WERI-Rb-1 (cell line): ENCODE measurements around the gene DISC1.
"Not testable (repeated sequence)": the region's sequence is repeated elsewhere in the genome, so short reads cannot be mapped to it uniquely, and the experiment has no call there.

Experiments used
- DNase-seq: peaks from one replicate; pipeline ENCODE4 v3.0.0-alpha.2; 2020
- H3K27ac ChIP-seq: fragments of 250-450 bp; sonication (Bioruptor Pico); 2 replicates; pipeline ENCODE4 v1.5.1; 2020; ENCODE audit warnings: mild to moderate bottlenecking, moderate library complexity
- H3K27me3 ChIP-seq: fragments of 250-450 bp; sonication (Bioruptor Pico); 2 replicates; pipeline ENCODE4 v1.5.1; 2021; ENCODE audit warnings: mild to moderate bottlenecking, low read depth, moderate library complexity; ENCODE audit not compliant: insufficient read depth, severe bottlenecking
- H3K36me3 ChIP-seq: fragments of 250-450 bp; sonication (Bioruptor Pico); 2 replicates; pipeline ENCODE4 v1.5.1; 2020; ENCODE audit warnings: mild to moderate bottlenecking, moderate library complexity
- H3K4me3 ChIP-seq: 2 replicates; pipeline ENCODE4 v1.5.1; 2011; ENCODE audit warnings: low read depth, mild to moderate bottlenecking, control low read depth, low read length
- H3K9me3 ChIP-seq: fragments of 250-450 bp; sonication (Bioruptor Pico); 2 replicates; pipeline ENCODE4 v1.5.1; 2021; ENCODE audit warnings: mild to moderate bottlenecking, moderate library complexity; ENCODE audit not compliant: severe bottlenecking
- CTCF ChIP-seq: IDR thresholded peaks from 2 replicates; pipeline ENCODE4 v1.5.1; 2011; ENCODE audit warnings: low read depth, mild to moderate bottlenecking, control low read depth, inconsistent platforms, low read length

The DISC1 gene

GRCh38 chr1:231642618-231643017 is 16.0 kb downstream of the DISC1 start:
- Histone ChIP-seq H3K36me3 (no peaks in the 10 kb centered on the region), H3K4me3 (no peak overlapping the region), H3K27ac (no peak overlapping the region), H3K9me3 (peaks cover 8% of the 10 kb centered on the region), H3K27me3 (no peaks in the 10 kb centered on the region)
- DNase-seq = no peak
- no peak for TF ChIP-seq CTCF

GRCh38 chr1:231643071-231643934 is 16.7 kb downstream of the DISC1 start:
- H3K4me3 ChIP-seq = no peak overlapping the region
- H3K27me3 ChIP-seq = no peaks in the 10 kb centered on the region
- DNase-seq = no peak
- H3K27ac ChIP-seq = no peak overlapping the region
- no peak for TF ChIP-seq CTCF
- H3K36me3 ChIP-seq = no peaks in the 10 kb centered on the region
- H3K9me3 ChIP-seq = peaks cover 12% of the 10 kb centered on the region

- Histone ChIP-seq H3K27ac (no peak overlapping the region), H3K9me3 (peaks cover 12% of the 10 kb centered on the region), H3K4me3 (no peak overlapping the region), H3K36me3 (no peaks in the 10 kb centered on the region), H3K27me3 (no peaks in the 10 kb centered on the region)
- no peak for TF ChIP-seq CTCF
- no peak for DNase-seq
Measured at GRCh38 chr1:231643935-231644237, 17.3 kb downstream of the DISC1 start.

GRCh38 chr1:231645634-231646033 is 19.0 kb downstream of the DISC1 start:
- not testable (repeated sequence) for H3K27me3 ChIP-seq, DNase-seq, H3K4me3 ChIP-seq, H3K36me3 ChIP-seq, H3K27ac ChIP-seq
- H3K9me3 ChIP-seq = peaks cover 12% of the 10 kb centered on the region

GRCh38 chr1:231646165-231646564 is 19.6 kb downstream of the DISC1 start:
- not testable (repeated sequence) for H3K27me3 ChIP-seq, H3K36me3 ChIP-seq, DNase-seq, H3K27ac ChIP-seq, H3K4me3 ChIP-seq
- peaks cover 12% of the 10 kb centered on the region for H3K9me3 ChIP-seq

- not testable (repeated sequence) for H3K27me3 ChIP-seq, H3K36me3 ChIP-seq, H3K4me3 ChIP-seq, H3K9me3 ChIP-seq, DNase-seq, H3K27ac ChIP-seq
Measured at GRCh38 chr1:231651621-231652260, 25.2 kb downstream of the DISC1 start.

- Histone ChIP-seq H3K27me3 (peaks cover 3% of the 10 kb centered on the region), H3K4me3 (no peak overlapping the region), H3K9me3 (peaks cover 9% of the 10 kb centered on the region), H3K27ac (no peak overlapping the region), H3K36me3 (no peaks in the 10 kb centered on the region)
- no peak for TF ChIP-seq CTCF
- DNase-seq = no peak
Measured at GRCh38 chr1:231653632-231654031, 27.0 kb downstream of the DISC1 start.
